Raji (cell line): ENCODE results near the gene RPL39L.

Experiments
- POLR2A ChIP-seq: IDR thresholded peaks from 2 replicates; pipeline ENCODE4 v1.6.1; 2011; ENCODE audit warnings: low read depth, low read length, control low read depth; ENCODE audit not compliant: insufficient read depth

RPL39L gene

DNA sequence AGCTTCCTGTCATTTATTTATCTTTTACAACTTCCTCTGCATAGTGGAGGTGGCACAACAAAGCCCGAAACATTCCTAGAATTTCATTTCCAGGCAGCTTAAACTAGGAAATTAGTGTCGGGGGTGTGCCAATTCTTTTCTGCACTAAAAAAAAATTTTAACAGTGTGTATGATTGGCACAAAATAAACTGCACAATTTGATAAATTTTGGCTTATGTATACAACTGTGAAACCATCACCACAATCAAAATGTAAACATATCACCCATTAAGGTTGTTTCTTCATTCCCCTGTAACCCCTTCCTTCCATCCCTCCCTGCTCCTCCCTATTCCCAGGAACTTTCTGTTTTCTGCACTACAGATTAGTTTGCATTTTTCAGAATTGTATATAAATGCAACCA lies 54.7 kb downstream of the RPL39L start:
- no peak for TF ChIP-seq POLR2A

DNA sequence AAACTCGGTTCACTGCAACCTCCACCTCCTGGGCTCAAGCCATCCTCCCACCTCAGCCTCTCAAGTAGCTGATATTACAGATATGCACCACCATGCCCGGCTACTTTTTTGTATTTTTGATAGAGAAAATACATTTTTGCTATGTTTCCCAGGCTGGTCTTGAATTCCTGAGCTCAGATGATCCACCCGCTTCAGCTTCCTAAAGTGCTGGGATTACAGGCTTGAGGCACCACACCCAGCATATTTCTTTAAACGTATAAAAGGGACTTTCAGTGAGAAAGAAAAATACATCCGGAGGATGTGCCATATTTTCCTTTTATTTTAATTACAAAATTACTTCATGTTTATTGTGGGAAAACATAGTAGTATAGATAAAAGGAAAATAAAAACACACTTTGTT lies 55.2 kb downstream of the RPL39L start:
- no peak for TF ChIP-seq POLR2A

DNA sequence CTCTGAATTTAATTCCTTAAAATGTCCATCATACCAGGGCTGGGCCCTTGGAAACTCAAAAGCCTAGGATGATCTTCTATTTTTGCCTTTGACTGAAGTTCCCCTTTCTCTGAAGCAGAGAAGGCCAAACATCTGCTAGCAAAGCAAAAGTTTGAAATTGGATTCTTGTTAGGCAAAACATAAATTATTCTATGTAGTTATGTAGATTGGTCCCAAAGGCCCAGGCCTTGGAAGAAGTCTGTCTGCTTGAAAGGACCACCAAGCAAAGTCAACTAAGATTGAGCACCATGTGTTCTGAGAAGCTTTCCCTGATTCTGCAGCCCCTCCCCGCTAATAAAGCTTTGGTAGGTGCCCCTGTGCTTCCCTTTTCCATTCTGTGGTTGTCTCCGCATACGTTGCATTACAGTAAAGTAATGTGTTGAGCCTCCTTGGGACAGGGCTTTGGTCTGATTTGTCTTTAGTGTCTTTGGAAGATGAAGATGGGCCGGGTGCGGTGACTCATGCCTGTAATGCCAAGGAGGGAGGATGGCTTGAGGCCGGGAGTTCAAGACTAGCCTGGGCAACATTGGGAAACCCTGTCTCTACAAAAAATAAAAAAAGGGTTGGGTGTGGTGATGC lies 56.4 kb downstream of the RPL39L start:
- TF ChIP-seq POLR2A: no peak

DNA sequence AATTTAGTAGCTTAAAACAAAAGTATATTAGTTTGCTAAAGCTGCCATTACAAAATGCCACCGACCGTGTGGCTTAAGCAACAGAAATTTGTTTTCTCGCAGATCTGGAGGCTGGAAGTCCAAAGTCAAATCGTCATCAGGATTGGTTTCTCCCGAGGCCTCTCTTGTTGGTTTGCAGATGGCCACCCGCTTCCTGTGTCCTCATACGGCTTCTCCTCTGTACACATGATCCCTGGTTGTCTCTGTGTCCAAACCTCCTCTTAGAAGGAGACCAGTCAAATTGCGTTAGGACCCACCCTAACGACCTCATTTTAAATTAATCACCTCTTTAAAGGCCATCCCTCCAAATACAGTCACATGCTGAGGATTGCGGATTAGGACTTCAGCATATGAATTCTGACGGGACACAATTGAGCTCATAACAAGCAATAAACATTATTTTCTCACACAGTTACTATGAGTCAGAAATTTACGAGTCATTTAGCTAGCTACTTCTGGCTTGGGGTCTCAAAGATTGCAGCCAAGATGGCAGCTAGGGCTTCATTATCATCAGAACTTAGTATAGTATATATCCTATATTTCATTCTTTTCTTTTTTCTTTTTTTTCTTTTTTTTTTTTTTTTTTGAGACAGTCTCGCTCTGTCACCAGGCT lies 58.4 kb downstream of the RPL39L start:
- TF ChIP-seq POLR2A: no peak

DNA sequence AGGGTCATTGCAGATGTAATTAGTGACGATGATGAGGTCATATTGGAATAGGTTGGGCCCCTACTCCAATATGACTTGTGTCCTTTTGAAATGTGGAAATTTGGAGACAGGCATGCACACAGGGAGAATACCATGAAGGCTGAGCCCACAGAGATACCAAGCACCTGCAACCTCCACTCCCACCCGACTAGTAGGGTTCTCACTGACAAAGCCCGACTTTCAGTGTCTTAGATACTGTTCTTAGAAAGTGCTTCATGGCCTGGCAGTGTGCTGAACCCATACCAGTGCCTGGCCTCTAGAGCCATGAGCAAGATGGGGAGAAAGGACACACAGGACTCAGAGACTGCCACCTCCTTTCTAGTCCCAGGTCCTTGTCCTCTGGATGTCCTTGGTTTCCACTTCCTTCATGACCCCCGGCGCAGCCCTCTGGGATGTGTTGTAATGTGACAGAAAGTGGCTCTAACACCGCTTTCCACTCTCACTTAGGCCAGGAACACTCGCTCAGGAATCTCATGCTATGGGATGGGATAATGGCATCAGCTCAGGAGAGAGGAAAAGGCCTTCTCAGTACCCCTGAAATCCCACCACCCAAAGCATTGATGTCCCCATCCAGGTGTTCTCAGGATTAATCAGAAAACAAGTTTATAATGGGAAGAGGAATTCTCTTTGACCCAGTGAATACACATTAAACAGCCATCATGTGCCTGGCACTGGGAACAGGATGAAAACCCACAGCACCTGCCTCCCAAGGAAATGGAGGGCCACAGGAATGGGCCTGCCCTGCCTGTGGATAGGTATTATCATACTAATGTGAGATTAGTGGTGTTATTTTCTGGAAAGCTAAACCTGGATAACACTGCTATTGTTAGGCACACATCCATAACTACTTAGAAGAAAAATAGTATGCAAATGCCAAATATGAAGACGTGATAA lies 59.9 kb downstream of the RPL39L start:
- no peak for TF ChIP-seq POLR2A

DNA sequence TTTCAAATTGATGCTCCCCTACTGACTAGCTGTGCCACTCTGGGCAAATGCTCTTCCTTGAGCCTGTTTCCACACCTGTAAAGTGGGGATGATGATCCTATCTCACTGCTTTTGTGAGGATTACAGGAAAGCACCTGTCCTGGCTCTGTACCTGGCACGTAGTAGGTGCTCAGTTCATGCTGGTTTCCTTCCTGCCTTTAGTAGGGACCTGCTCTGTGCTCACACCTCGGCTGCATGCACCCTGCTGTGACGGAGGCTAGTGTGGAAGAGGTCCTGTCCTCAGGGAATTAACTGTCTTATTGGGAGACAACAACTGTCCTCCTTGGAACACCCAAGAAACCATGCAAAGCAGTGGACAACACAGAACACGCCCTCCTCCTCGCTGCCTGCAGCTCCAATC lies 61.8 kb downstream of the RPL39L start:
- no peak for TF ChIP-seq POLR2A

DNA sequence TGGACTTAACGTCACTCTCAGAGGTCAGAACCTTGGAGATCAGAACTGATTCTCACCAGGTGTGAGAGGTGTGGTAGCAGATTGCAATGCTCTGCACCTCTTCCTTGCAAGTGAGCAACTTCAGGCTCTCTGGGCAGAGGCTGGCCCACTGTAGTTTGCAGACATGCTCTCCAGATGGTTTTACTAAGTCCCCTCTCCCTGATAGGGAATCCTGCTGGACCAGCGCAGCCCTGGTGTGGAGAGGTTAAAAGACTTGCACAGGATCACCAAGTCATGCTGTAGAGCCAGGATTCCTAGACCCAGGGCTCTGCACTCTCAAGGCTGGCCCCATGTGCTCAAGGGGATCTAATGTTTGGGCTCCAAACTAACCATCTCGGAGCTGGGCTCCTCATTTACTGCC lies 62.2 kb downstream of the RPL39L start:
- no peak for TF ChIP-seq POLR2A

DNA sequence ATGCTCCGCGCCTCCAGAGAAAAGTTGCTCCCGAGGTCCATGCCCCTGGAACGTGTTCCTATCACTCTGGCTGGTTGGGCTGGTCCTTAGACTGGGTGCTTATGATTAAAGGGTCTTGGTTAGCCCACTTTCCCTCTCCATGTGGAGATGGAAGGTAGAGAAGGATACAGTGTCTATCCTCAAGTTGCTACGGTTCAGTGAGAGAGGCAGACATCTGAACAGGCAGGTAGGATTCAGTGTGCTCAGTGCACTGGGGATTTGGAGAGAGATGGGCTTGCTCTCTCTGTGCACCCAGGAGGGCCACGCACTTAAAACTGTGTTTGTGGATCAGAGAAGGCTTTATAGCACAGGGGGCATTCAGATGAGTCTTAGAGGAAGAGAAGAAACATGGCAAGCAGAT lies 63.0 kb downstream of the RPL39L start:
- TF ChIP-seq POLR2A: no peak

DNA sequence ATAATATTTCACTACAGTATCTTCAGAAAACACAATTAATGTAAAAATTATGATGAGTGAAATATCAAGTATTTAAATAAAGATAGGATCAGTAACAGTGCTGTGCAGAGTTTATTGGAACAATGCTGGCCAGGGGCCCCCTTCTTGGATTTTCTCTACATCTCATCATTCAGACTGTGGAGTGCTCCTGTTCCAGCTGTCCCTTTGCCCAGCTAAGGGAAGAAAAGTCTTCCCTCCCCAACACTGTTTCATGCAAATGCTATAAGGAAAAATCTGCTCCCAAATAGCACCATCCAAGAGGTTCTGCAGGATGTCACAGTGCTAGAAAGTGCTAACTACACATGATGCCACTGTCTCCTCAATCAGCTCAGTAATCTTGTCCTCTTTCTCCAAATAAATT lies 64.5 kb downstream of the RPL39L start:
- no peak for TF ChIP-seq POLR2A

DNA sequence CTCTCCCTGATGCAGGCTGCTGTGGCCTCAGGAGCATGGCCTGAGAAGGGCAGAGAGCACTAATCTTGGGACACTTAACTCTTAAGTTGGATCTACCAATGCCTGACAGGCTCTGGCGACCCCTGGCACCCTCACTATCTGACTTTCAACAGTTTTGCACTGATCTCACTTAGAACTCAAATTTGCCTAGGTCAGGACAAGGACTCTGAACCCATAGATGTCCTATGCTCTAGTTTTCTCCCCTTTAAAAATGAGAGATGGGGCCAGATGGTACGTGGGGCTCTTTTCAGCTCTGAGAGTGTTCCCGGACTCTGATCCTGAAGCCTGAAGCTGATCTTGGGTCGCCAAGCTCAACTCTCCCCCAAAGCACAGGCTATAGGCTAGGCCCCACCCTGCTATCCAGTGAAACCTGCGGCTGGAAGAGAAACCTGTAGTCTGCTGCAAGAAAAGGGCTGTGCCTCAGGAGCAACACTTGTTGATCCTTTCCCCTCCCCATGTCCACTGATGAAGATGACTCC lies 65.7 kb downstream of the RPL39L start:
- TF ChIP-seq POLR2A: no peak

DNA sequence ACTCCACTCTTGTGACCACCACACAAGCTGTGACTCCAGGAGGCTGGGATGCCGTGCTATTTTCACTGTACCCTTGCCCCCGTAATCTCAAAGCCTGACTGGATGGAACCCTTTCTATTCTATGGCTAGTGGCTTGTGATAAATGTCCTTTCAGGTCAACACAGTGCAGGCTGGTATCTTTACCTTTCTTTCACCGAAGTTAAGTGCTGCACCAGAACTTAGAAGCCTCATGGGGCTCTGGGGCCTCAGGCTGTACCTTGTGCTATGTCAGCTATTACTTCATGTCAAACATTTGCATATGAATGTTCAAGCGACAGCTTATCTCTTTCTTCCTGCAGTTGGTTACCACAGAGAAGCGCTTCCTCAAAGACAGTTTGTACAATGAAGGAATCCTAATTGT lies 66.8 kb downstream of the RPL39L start:
- no peak for TF ChIP-seq POLR2A

DNA sequence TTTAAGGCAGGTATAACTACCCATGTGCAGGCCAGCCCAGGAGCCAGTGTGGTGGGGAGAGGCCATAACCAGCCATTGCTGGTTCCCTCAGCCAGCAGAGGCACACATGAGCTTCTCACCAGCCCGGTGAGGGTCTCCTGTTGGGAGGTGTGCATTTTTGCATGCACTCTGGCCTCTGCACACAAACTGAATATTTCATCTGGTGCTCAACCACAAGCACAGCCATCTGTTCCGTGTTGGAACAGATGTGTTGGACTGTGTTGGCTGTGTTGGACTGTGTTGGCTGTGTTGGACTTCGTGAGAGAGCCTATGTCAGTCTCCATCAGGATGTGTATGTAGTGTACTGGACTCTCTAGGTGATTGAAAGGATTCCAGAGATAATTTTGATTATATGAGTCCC lies 67.2 kb downstream of the RPL39L start:
- no peak for TF ChIP-seq POLR2A
